Smooth muscle cell (in vitro differentiated cells): Measurements from ENCODE around the gene POLD1. TPM values are rescaled to one million over a fixed set of nuclear protein-coding genes. Genes with fewer than 3 reads are reported as not detected.

Source experiments
- DNase-seq: peaks from one replicate; lab custom pipeline; 2025; ENCODE audit not compliant: unreplicated experiment; lab: John Stamatoyannopoulos, UW
- H2AFZ ChIP-seq: fragments of 200-600 bp; sonication (generic); 2 replicates; pipeline ENCODE4 v1.6.0; 2016; ENCODE audit warnings: antibody characterized with exemption, low read depth, mild to moderate bottlenecking
- H3F3A ChIP-seq: fragments of 200-600 bp; sonication (generic); 2 replicates; pipeline ENCODE4 v1.6.0; 2017; ENCODE audit warnings: antibody characterized with exemption, low read depth
- H3K27ac ChIP-seq: fragments of 200-600 bp; sonication (generic); 2 replicates; pipeline ENCODE4 v1.5.1; 2016; ENCODE audit warnings: low read depth, mild to moderate bottlenecking
- H3K27me3 ChIP-seq: fragments of 200-600 bp; sonication (generic); 2 replicates; pipeline ENCODE4 v1.6.1; 2016; ENCODE audit warnings: low read depth, mild to moderate bottlenecking
- H3K36me3 ChIP-seq: fragments of 200-600 bp; sonication (generic); 2 replicates; pipeline ENCODE4 v1.5.1; 2016; ENCODE audit warnings: low read depth
- H3K4me1 ChIP-seq: fragments of 200-600 bp; sonication (generic); 2 replicates; pipeline ENCODE4 v1.5.1; 2016; ENCODE audit warnings: low read depth
- H3K4me2 ChIP-seq: fragments of 200-600 bp; sonication (generic); 2 replicates; pipeline ENCODE4 v1.6.0; 2016; ENCODE audit warnings: mild to moderate bottlenecking
- H3K4me3 ChIP-seq: fragments of 200-600 bp; sonication (generic); 2 replicates; pipeline ENCODE4 v1.5.1; 2016; ENCODE audit warnings: mild to moderate bottlenecking
- H3K79me2 ChIP-seq: fragments of 200-600 bp; sonication (generic); 2 replicates; pipeline ENCODE4 v1.6.0; 2016; ENCODE audit warnings: low read depth, mild to moderate bottlenecking
- H3K9ac ChIP-seq: fragments of 200-600 bp; sonication (generic); 2 replicates; pipeline ENCODE4 v1.6.0; 2016; ENCODE audit warnings: low read depth
- H3K9me3 ChIP-seq: fragments of 200-600 bp; sonication (generic); replicated peaks from 2 replicates; pipeline ENCODE4 v1.5.1; 2016; ENCODE audit warnings: low read depth
- H4K20me1 ChIP-seq: fragments of 200-600 bp; sonication (generic); 2 replicates; pipeline ENCODE4 v1.6.0; 2016; ENCODE audit warnings: low read depth
- WGBS: methylation state at CpG from one replicate; pipeline ENCODE4 v1.1.7; 2016; ENCODE audit warnings: low lambda C conversion rate; 5-methylcytosine and 5-hydroxymethylcytosine counted together
- polyA plus RNA-seq: library from polyadenylated mRNA; unstranded; fragments of >200 nt; fragmentation: Nextera tagmentation; extraction: Ambion mirVana; gene quantifications from 2 replicates; pipeline ENCODE4 v1.2.1, GENCODE V29; 2016
- total RNA-seq: library from RNA; depleted of rRNA; stranded (reverse); fragments of >200 nt; gene quantifications from 2 replicates; pipeline ENCODE4 v1.2.3, GENCODE V29; 2014
- TF ChIP-seq, protein P1 (sequence below): fragments of 200-600 bp; sonication (generic); IDR thresholded peaks from 2 replicates; pipeline ENCODE4 v1.5.1; 2017; ENCODE audit warnings: borderline replicate concordance, mild to moderate bottlenecking, antibody characterized with exemption; ENCODE audit not compliant: insufficient read depth, poor library complexity, severe bottlenecking

POLD1 gene
- total and polyA plus RNA-seq, 2 experiments from 2014 or later: 14.9 to 37.6 TPM

DNA sequence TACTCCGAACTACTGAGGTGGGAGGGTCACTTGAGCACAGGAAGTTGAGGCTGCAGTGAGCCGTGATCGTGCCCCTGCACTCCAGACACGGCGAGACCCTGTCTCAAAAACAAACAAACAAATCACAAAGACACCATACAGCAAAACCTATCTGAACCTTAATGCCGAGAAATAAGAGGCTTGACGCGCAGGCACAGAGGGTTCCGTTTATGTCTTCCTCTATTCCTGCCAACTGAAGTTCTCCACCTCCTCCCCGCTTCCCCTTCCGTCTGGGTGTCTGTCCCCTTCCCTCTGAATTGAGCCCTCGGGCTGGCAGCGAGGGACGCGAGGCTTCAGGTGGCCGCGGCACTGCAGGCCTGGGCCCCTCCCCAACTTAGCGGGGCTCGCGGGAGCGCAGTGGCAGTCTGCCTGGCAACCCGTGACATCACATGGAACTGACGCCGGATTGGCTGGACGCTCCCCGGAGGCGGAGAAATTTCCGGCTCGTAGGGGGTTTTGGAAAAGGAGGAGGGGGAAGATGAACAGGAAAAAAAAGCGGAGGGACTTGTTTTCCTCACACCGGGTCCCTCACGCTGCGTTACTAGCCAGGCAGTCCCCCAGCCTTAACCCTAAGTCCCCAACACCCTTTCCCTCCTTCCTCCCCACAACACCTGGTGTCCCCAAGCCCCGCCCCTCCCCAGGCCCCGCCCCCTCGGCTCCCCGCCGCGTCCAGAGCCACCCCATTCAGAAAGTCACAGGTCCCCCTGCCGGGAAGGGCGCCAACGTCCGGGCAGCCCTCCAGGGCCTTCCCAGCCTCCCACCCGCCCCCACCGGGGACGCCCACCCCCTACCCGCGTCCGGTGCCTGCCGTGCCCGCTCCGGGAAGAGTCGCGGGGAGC lies 47.4 kb downstream of the POLD1 start:
- Histone ChIP-seq H3K27me3 (no peaks in the 10 kb centered on the region), H3K27ac (no peak overlapping the region), H4K20me1 (no peaks in the 10 kb centered on the region), H3K36me3 (no peaks in the 10 kb centered on the region), H3K4me3 (peak overlapping the region; percentile 73), H3K4me1 (peaks cover 9% of the 10 kb centered on the region), H3K9me3 (no peaks in the 10 kb centered on the region), H3K9ac (peak overlapping the region; percentile 69), H3K4me2 (peak overlapping the region; percentile 90), H3K79me2 (no peaks in the 10 kb centered on the region), H2AFZ (peak overlapping the region; percentile 90), H3F3A (no peaks in the 10 kb centered on the region)
- DNase-seq: peak; percentile 78
- 5% methylated on average over 42 of the region's 54 CpGs for WGBS
- TF ChIP-seq, protein P1, sequence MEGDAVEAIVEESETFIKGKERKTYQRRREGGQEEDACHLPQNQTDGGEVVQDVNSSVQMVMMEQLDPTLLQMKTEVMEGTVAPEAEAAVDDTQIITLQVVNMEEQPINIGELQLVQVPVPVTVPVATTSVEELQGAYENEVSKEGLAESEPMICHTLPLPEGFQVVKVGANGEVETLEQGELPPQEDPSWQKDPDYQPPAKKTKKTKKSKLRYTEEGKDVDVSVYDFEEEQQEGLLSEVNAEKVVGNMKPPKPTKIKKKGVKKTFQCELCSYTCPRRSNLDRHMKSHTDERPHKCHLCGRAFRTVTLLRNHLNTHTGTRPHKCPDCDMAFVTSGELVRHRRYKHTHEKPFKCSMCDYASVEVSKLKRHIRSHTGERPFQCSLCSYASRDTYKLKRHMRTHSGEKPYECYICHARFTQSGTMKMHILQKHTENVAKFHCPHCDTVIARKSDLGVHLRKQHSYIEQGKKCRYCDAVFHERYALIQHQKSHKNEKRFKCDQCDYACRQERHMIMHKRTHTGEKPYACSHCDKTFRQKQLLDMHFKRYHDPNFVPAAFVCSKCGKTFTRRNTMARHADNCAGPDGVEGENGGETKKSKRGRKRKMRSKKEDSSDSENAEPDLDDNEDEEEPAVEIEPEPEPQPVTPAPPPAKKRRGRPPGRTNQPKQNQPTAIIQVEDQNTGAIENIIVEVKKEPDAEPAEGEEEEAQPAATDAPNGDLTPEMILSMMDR: no peak

DNA sequence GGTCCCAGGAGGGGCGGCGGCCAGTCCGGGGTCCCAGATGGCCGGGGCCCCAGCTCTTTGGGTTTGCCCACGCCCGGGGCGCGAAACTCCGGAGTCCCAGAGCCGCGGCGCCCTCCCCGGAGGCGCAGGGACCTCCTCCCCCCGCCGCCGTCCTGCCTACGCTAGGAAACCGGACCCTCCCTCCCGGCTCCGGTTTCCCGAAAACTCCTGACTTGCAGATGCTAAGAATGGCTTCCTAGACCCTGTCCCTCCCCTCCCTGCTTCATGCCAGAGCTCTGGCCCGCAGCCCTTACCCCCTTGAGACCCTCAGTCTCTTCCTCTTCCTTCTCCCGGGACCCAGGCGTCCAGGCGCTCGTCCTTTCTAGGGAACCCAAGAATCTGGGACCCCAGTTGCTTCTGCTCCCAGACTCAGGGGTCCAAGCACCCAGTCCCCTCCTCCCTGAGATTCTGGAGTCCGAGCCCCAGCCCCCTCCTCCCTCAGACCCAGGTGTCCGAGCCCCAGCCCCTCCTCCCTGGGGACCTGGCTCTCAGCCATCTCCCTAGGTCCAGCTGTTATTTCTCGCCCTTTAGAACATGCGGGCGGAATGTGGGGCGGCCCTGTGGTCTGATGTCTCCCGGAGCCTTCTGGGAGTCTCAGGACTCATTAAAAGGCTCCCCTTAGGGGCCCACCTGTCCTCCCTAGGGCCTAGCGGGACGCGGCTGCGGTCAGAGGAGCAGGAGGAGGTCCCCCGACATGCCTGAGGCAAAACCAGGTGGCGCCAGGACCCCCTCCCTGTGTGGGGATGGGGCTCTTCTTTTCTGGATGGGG lies 48.3 kb downstream of the POLD1 start, which contains the start of gene MYBPC2:
TSS of gene MYBPC2 (plus strand) at position 672 of the 808 bp plus-strand sequence. CDS start at position 734, 62 bp downstream.
- no peaks in the 10 kb centered on the region for H3K27me3 ChIP-seq
- no peaks in the 10 kb centered on the region for H3K9me3 ChIP-seq
- H3K27ac ChIP-seq: no peak within 1 kb of the TSS
- no peak for DNase-seq
- no peaks in the 10 kb centered on the region for H3K36me3 ChIP-seq
- WGBS: 25% methylated on average over 22 of the region's 40 CpGs
- no peaks in the 10 kb centered on the region for H3F3A ChIP-seq
- H3K79me2 ChIP-seq: no peaks in the 10 kb centered on the region
- H4K20me1 ChIP-seq: no peaks in the 10 kb centered on the region
- H2AFZ ChIP-seq: peak within 1 kb of the TSS; percentile 90
- H3K9ac ChIP-seq: peak within 1 kb of the TSS; percentile 69
- H3K4me3 ChIP-seq: peak within 1 kb of the TSS; percentile 73
- TF ChIP-seq, protein P1: no peak
- H3K4me1 ChIP-seq: peaks cover 9% of the 10 kb centered on the region
- H3K4me2 ChIP-seq: peak within 1 kb of the TSS; percentile 90

DNA sequence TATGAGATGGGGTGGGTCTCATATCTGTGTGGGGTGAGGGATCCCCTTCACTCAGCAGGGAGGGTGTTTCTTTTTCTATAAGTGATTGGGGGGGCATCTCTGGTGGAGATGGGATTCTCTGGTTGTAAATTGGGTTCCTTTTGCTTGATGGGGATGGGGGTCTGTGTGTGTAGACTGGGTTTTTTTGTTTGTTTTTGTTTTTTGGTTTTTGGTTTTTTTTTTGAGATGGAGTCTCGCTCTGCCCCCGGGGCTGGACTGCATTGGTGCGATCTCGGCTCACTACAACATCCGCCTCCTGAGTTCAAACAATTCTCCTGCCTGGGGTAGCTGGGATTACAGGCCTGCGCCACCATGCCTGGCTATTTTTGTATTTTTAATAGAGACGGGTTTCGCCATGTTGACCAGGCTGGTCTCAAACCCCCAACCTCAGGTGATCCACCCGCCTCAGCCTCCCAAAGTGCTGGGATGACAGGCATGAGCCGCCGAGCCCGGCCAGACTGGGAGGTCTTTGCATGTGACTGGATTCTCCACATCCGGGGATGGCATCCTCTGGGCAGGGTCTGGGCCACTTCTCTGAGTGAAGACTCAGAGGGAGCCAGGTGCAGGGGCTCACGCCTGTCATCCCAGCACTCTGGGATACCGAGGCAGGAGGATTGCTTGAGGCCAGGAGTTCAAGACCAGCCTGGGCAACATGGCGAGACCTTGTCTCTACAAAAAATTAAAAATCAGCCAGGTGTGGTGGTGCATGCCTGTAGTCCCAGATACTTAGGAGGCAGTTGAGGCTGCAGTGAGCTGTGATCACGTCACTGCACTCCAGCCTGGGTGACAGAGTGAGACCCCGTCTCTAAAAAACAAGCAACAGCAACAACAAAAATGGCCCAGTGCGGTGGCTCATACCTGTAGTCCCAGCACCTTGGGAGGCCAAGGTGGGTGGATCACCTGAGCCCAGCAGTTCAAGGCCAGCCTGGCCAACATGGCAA lies 49.3 kb downstream of the POLD1 start:
- Histone ChIP-seq H3K9me3 (no peaks in the 10 kb centered on the region), H2AFZ (no peak overlapping the region), H3K9ac (no peak overlapping the region), H3K36me3 (no peaks in the 10 kb centered on the region), H3K27ac (no peak overlapping the region), H3F3A (no peaks in the 10 kb centered on the region), H3K79me2 (no peaks in the 10 kb centered on the region), H3K4me1 (peaks cover 9% of the 10 kb centered on the region), H3K4me3 (no peak overlapping the region), H3K4me2 (no peak overlapping the region), H4K20me1 (no peaks in the 10 kb centered on the region), H3K27me3 (no peaks in the 10 kb centered on the region)
- TF ChIP-seq, protein P1: no peak
- WGBS: 92% methylated on average over 19 of the region's 19 CpGs
- no peak for DNase-seq
